Measurements from ENCODE around the gene ERBIN. TPM values are rescaled to one million over a fixed set of nuclear protein-coding genes. Genes with fewer than 3 reads are reported as not detected.
"Not testable (repeated sequence)": the region's sequence is repeated elsewhere in the genome, so short reads cannot be mapped to it uniquely, and the experiment has no call there.

Gene ERBIN
- total RNA-seq, 1 experiment from 2014 or later, result 33.9 TPM

DNA sequence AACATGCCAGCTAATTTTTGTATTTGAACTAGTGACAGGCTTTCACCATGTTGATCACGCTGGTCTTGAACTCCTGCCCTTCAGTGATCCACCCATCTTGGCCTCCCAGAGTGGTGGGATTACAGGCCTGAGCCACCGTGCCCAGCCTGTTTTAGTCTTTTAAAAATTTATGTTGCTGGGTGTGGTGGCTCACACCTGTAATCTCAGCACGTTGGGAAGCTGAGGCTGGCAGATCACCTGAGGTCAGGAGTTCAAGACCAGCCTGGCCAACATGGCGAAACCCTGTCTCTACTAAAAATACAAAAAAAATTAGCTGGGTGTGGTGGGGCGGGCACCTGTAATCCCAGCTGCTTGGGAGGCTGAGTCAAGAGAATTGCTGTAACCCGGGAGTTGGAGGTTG lies 10.7 kb upstream of the ERBIN start:
- DNase-seq (ENCODE audit: low spot score), result not testable (repeated sequence)

DNA sequence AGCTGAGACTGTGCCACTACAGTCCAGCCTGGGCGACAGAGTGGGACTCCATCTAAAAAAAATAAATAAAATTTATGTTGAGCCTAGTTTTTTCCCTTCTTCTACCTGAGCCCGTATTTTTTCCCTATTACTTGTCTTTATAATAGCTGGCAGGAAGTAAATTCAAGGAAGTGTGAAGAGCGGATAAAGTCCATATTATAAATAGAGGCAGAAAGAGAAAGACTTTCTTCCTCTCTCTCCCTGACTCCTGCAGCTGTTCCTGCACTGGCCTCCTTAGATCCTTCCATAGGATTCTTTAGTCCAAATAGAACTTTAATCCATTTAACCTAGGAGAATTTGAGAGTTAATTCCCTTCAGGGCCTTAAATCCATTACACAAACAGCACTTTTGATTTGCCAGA lies 10.3 kb upstream of the ERBIN start:
- no peak for DNase-seq (ENCODE audit: low spot score)

DNA sequence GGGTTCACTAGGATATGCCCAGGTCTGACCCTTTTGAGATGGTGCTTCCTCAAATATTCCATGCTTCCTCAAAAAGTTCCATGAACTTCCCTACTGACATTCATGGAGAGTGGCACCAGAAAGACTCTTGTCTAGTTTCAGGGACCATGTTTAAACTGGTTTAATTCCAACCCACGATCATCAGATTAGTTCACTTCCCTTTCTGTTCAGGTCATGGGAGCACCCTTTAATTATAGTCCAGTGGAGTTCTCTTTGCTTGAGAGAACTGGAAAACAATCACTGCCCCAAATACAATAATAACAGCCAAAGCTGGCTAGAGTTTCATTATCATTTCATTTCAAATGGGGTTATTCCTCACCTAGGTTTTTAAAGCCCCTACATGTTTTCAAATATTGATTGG lies 9.7 kb upstream of the ERBIN start:
- DNase-seq (ENCODE audit: low spot score), result no peak

DNA sequence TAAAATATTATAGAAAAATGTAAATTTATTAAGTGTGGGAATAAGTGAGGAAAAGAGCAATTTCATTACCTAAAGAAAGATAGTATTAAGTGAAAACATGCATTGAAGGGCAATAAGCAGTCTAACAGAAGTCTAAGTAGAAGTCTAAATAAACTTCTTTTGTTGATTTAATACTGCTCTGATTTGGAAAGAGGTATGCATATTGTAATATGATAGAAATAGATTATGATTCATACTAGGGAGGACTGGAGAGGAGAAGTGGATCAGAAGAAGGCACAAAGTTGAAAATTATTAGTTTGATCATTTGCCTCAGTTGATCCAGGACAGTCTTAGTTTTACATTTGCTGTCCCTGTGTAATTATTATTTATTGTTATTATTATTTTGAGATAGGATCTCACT lies 6.6 kb upstream of the ERBIN start:
- DNase-seq (ENCODE audit: low spot score), result no peak

DNA sequence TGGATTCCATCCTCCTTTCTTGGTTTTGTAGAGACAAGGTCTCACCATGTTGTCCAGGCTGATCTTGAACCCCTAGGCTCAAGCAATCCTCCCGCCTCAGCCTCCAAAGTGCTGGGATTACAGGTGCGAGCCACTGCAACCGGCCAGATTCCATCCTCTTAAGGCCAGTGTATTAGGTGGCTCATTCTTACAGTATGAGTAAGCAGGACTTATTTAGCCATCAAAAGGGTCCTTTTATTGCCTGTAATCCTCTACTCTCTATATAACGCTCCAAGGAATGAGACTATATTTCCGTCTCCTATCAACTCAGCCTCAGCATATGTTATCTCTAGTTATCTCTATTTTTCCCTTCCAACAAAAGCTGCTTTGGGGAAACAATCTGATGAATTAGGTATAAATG lies 3.0 kb upstream of the ERBIN start:
- no peak for DNase-seq (ENCODE audit: low spot score)

DNA sequence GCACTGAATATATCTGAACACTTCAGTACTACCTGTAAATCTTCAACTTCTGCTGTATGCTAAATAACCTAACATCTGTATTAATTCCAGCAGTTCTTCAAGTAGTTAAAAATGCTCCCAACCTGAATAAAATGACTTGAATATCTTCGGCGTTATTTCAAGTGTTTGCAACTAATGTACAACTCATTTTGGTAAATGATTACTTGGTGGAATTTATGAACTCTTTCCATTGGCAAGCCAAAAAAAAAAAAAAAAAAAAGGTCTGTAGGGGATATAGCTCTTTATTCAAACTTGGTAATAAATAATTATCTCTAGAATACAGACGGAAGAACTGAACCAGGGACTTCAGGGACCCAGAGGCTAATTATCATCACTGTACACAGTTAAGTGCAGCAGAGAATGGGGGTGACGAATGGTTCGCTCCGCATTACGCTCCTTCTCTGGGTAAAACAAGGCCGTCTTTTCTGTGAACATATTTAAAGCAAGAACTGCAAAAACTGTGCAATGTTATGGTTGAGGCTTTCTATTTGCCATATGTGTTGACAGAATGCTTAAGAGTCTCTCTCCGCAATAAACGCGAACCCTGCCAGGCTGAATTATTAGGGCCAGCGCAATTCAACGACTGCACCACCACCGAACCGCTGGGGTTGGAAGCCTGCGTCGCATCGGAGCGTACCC lies 1.9 kb upstream of the ERBIN start:
- DNase-seq (ENCODE audit: low spot score), result no peak

DNA sequence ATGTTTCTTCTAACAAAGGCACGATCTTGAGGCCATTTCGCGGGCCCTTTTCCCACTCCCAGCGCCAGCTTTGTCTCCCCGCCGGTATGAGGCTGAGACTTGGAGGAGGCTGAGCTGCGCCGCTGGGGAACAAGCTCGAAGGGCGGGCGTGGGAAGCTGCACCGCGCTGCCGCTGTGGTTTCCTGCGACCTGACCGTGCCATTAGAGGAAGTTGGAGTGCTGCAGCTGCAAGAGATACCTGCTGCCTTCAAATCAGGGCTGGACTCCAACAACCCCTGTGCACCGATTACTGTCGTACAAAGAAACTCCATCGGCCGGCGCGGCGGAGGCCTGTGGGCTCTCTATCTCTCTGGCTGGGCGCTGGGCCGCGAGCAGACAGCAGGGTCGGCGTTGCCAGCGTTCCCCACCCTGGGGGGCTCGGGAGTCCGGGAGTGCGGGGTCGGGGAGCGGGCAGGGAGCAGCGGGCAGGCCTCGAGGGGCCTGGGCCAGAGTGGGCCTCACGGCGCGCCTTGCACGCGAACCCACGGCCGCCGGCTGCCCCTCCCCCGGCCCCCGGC lies 1.3 kb upstream of the ERBIN start:
- peak; percentile 60 for DNase-seq (ENCODE audit: low spot score)

DNA sequence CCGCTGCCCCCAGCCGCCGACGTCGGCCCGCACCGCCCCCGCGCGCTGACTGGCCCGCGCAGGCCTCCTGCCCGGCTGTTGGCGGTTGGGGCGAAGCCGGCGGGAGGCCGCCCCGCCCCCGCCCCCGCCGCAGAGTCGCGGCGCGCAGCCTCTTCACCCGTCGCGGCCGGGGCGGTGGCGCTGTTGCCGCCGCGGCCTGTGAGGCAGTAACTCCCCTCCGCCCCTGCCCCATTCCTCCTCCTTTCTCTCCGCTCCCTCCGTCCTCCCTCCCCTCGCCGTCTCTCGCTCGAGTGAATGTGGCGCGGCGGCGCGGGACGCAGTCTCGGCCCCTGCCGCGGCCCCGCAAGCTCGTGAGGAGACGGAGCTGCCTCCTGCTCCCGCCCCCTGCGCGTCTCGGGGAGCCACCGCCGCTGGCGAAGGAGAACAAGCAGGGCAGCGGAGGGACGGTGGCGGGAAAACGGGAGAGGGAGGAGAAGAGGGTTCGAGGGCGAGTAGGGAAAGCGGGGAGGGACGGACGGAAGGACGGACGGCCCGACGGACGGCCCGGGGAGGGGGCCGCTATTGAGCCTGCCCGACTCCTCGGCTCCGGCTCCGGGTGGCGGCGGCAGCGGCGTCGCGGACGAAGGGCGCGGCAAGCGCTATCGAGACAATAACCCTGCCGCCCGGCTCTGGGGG lies 637 bp upstream of the ERBIN start:
- DNase-seq (ENCODE audit: low spot score), result peak; percentile 81

DNA sequence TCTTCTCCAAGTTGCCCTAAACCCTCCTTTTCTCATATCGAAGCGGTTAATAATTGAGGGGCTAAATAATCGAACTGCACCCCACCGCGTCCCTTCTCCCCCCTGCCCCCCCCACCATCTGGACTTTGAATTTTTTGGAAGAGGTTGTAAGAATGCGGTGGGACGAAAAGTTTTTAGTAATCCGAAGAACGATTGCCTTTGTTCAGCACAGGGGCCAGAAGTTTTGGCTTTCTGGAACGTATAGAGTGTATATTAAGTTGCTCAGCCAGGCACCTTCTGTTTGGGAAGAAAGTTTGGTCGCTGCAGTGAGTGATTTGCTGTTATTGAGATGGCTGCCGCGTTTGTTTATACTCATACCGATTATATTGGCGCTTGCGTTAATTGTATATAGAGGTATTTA lies 518 bp downstream of the ERBIN start:
- DNase-seq (ENCODE audit: low spot score), result no peak

DNA sequence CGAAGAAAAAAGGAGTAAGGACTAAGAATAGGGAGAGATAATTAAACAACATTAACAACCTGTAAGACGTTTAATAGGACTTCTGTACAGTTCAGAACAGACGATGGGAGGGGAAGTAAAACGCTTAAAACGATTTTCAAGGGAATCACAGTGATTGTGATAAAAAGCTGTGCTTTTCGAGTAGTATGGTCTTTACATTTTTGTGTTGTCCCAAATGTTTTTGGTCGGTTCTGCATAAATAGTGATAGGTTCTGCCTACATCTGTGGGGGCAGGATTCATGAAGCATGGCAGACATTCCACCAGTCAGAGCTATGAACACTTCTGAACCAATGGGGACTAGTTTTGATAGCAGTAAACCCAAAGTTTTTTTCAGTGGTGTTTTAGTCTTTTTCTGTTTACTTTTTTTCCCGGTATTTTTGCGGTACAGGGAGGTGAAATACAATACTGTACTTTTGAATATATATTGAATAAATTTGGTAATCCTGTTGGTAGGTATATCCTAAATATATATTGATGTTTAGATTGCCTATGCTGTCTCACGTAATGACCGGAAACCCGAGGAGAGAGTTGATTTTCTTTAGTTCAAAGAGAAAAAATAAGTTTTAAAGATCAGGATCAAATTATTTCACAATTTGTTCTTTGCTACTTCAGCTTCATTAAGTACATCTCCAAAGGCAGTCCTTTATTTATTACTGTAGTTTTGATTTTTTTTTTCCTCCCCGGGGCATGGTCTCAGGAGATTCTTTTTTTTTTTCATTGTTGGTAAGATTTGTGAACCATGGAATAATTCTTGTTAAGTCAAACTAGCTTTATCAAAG lies 1.3 kb downstream of the ERBIN start:
- DNase-seq (ENCODE audit: low spot score), result peak; percentile 58

DNA sequence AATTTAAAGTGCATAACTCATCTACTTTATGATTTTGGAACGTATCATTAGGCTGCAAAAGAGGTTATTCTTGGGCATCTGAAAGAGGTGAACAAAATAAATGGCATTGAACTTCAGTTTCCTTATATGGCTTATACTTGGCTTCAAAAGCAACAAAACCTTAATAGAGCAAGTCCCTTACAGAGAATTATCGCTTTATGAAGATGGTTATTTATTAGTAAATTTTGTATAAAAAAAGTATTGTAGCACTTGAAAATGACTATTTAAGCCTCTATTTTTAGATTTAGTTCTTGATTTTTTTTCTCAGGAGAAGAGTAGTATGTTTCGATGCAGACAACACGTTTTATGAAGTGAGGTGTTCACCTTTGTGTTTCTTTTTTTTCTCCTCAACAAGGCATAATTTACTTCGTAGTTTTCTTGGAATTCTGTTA lies 2.0 kb downstream of the ERBIN start:
- no peak for DNase-seq (ENCODE audit: low spot score)

DNA sequence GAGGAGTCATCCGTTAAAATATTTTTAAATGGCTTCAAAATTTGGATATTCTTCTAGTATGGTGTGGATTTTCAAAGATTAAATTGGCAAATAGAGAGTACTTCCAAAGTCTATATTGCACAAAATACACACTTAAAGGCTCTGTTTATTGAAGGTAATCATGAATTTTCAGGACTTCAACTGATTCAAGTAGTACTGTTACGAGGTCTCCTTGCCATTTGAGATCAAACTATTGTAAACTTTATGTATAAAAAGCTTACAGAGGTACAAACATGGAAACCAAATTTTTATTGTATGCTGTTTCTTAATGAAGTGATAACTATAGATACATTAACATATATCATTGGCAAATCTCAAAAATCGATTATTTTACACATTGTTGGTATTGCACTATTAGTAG lies 2.5 kb downstream of the ERBIN start:
- no peak for DNase-seq (ENCODE audit: low spot score)

DNA sequence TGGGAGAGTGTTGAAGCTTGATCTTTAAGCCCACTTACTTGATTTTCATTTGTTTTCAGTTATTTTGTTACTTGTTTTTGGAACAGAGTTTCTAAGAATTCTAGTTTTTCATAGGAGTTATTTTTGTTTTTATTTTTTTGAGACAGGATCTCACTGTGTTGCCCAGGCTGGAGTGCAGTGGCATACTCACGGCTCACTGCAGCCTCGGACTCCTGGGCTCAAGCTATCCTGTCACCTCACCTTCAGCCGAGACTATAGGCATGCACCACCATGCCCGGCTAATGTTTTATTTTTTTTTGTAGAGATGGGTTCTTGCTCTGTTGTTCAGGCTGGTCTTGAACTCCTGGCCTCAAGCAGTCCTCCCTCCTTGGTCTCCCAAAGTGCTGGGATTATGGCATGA lies 6.3 kb downstream of the ERBIN start:
- no peak for DNase-seq (ENCODE audit: low spot score)

DNA sequence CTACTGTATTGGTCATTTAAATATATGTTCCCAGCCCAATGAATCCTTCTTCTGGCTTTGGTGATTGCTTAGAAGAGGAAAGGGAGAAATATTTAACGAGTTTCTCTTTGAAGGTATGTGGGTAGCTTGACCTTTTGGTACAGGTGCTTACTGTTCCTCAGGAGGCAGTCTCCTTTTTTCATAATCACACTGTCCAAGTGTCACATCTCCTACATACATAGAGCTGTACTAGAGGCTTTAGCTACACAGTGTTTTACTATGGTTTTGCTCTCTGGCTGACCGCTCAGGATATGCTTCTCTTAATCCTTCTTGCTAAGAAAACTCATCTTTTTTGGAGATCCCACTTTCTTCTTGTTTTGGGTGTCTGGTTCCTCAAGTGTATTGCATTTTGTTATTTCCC lies 6.9 kb downstream of the ERBIN start:
- DNase-seq (ENCODE audit: low spot score), result no peak

DNA sequence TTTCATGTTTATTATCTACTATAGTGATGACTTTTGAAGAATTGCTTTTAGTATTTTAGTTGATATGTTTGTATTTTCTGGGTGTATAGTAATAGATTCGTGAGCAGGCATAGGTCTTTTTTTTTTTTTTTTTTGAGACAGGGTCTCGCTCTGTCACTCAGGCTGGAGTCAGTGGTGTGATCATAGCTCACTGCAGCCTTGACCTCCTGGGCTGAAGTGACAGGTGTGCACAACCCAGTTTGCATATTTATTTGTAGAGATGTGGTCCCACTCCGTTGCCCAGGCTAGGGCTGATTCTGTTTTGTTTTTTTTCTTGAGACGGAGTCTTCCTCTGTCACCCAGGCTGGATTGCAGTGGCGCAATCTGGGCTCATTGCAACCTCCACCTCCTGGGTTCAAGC lies 11.9 kb downstream of the ERBIN start:
- DNase-seq (ENCODE audit: low spot score), result no peak

DNA sequence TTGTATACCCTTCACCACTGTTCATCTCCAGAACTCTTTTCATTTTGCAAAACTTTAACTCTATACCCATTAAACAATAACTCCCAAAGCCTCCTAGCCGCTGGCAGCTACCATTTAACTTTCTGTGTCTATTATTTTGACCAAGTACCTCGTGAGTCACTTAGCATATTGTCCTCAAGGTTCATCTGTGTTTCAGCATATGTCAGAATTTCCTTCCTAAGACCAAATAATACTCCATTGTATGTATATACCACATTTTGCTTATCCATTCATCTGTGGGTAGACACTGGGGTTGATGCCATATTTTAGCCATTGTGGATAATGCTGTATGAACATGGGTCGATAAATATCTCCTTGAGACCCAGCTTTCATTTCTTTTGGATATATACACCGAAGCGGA lies 17.4 kb downstream of the ERBIN start:
- DNase-seq (ENCODE audit: low spot score), result no peak

DNA sequence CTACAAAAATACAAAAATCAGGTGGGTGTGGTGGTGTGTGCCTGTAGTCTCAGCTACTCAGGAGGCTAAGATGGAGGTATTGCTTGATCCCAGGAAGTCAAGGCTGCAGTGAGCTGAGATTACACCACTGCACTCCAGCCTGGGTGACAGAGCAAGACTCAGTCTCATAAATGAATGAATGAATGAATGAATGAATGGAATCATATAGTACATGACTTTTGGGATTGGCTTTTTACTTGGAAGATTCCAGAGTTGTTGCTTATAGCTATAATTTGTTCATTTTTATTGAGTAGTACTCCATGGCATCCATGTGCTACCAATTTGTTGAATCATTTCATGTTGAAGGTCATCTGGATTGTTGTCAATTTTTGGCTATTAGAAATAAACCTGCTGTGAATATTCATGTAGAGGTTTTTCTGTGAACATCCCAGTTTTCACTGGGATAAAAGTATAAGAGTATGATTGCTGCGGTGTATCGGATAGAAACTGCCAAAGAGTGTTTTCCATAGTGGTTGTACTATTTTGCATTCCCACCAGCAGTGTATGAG lies 19.9 kb downstream of the ERBIN start:
- no peak for DNase-seq (ENCODE audit: low spot score)

DNA sequence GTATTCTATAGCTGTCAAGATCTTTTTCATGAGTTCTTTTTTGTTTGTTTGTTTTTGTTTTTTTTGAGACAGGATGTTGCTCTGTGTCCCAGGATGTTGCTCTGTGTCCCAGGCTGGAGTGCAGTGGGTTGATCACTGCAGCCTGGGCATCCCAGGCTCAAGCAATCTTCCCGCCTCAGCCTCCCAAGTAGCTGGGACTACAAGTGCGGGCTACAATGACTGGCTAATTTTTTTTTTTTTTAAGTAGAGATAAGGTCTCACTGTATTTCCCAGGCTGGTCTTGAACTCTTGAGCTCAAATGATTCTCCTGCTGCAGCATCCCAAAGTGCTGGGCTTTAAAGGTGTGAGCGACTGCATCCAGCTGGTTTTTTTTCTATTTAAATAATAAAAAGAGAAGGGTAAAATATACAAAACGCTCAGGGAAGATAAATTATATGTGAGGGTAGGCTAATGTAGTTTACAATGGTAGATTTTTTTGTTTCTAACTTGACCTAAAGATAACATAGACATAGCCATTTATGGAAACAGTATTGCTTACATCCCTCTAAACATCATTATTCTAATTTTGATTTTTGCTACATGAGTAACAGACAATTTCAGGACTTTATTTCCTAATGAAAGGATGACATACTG lies 21.9 kb downstream of the ERBIN start:
- no peak for DNase-seq (ENCODE audit: low spot score)

DNA sequence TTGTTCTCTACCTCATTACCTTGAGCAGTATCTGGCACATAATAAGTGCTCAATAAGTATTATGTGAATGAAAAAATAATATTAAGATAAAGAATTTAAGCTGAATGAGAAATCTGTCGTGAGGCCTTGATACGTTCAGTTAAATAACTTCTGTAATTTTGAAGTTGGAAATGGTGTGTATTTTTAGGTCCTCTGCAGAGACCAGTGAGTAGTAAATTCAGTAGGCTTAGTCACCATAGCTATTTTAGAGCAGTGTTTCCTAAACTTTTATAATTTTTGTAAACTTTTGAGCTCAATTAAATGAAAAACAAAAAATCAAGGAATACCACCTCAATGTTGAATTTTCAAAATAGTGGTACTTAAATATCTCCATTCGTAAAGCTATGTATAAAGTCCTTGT lies 25.0 kb downstream of the ERBIN start:
- no peak for DNase-seq (ENCODE audit: low spot score)

DNA sequence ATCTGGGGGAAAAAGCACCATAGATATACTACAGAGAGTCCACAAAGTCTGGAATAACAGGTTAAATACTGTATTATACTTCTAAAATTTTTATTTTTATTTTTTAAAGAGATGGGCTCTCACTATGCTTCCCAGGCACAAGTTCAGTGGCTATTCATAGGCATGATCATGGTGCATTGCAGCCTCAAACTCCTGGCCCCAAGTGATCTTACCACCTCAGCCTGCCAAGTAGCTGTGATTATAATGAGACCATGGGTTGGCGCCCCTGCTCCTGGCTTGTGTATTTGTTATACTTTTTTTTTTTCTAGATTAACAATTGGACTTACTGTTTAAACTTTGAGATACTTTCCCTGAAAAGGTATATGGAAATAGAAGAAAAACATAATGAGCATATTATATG lies 25.9 kb downstream of the ERBIN start:
- DNase-seq (ENCODE audit: low spot score), result no peak

DNA sequence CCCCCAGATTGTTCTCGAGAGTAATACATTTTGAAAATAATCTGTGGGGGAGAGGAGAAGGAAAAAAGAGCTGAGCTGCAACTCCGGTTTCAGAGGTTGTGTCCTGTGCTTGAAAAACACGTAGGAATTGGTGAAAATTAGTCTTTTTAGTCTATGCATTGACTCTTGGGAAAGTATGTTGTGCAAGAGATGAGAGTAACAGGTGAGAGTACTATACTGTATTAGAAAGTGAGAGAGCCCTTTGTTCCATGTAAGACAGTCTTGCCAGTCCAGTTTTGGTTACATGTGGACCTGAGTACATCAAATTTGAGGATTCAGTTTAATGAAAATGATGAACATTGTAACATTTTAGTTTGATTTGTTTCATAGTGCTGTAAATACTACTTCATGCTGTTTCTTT lies 27.8 kb downstream of the ERBIN start:
- no peak for DNase-seq (ENCODE audit: low spot score)

DNA sequence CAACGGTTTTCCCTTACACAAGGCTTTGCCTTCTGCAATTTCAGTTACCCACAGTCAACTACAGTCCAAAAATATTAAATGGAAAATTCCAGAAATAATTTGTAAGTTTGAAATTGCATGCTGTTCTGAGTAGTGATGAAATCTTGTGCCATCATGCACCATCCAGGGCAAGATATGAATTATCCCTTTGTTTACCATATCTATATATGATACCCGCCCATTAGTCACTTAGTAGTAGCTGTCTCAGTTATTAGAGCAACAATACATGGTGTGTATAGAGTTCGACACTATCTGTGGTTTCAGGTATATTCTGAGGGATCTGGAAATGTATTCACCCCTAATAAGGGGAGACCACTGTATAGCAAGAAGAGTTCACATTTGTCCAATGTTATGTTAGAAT lies 29.4 kb downstream of the ERBIN start:
- DNase-seq (ENCODE audit: low spot score), result no peak
